Fibroblast of lung (primary cell): Measurements from ENCODE around the gene RHPN2.
"Not testable (repeated sequence)": the region's sequence is repeated elsewhere in the genome, so short reads cannot be mapped to it uniquely, and the experiment has no call there.

Source experiments
- CTCF ChIP-seq, 2 donors: IDR thresholded peaks in 1 of 2; conservative IDR thresholded peaks in 1 of 2; 1 replicate in 1 of 2; 2 replicates in 1 of 2; pipeline ENCODE4 v1.5.1; 2011 to 2012; ENCODE audit warnings: low read length in 2 of 2, control low read depth in 1 of 2, inconsistent platforms in 1 of 2, low read depth in 1 of 2, mild to moderate bottlenecking in 1 of 2
- EZH2 ChIP-seq: IDR thresholded peaks from 2 replicates; pipeline ENCODE4 v1.5.1; 2012; ENCODE audit warnings: low read length, control low read depth, mild to moderate bottlenecking; ENCODE audit errors: missing control alignments

- not testable (repeated sequence) for TF ChIP-seq CTCF (conservative IDR thresholded peaks at IDR 0.05 in 1 of 2, IDR thresholded peaks at IDR 0.05 in 1 of 2; ENCODE audit: low read depth in 1 of 2, low read length in 2 of 2); EZH2
Measured at GRCh38 chr19:33025468-33026238, 39.0 kb downstream of the RHPN2 start.
